GM19324 (cell line): ENCODE results near the gene SLC8A1.

Experiments
- ATAC-seq: cut with Tn5 transposase; IDR thresholded peaks from one replicate; pipeline ENCODE4 v1.9.1; 2021; ENCODE audit warnings: mild to moderate bottlenecking, moderate library complexity; ENCODE audit not compliant: unreplicated experiment, low FRiP score

Gene SLC8A1

GRCh38 chr2:40451918-40452605, at the start of gene SLC8A1:
Gene SLC8A1 (minus strand): TSS chr2:40452090.
- no peak for ATAC-seq

- no peak for ATAC-seq
Observed at GRCh38 chr2:40499437-40499836, 47.5 kb upstream of the SLC8A1 start.

- no peak for ATAC-seq
Observed at GRCh38 chr2:40497251-40497859, 45.5 kb upstream of the SLC8A1 start.

GRCh38 chr2:40489678-40489960, 37.7 kb upstream of the SLC8A1 start:
- ATAC-seq: no peak

GRCh38 chr2:40488927-40489677, 37.2 kb upstream of the SLC8A1 start:
- ATAC-seq: no peak

GRCh38 chr2:40488101-40488601, 36.3 kb upstream of the SLC8A1 start:
- ATAC-seq: no peak

- no peak for ATAC-seq
Observed at GRCh38 chr2:40487602-40488001, 35.7 kb upstream of the SLC8A1 start.

GRCh38 chr2:40485854-40486253, 34.0 kb upstream of the SLC8A1 start:
- no peak for ATAC-seq

GRCh38 chr2:40485318-40485717, 33.4 kb upstream of the SLC8A1 start:
- ATAC-seq: no peak

GRCh38 chr2:40483549-40484243, 31.8 kb upstream of the SLC8A1 start:
- ATAC-seq: no peak

- ATAC-seq: no peak
Observed at GRCh38 chr2:40480596-40480995, 28.7 kb upstream of the SLC8A1 start.

GRCh38 chr2:40480073-40480472, 28.2 kb upstream of the SLC8A1 start:
- no peak for ATAC-seq

- ATAC-seq: no peak
Observed at GRCh38 chr2:40477361-40477760, 25.5 kb upstream of the SLC8A1 start.

- ATAC-seq: no peak
Observed at GRCh38 chr2:40476436-40476835, 24.5 kb upstream of the SLC8A1 start.

- ATAC-seq: no peak
Observed at GRCh38 chr2:40474306-40474705, 22.4 kb upstream of the SLC8A1 start.

GRCh38 chr2:40471866-40472265, 20.0 kb upstream of the SLC8A1 start:
- ATAC-seq: no peak

GRCh38 chr2:40470822-40471813, 19.2 kb upstream of the SLC8A1 start:
- no peak for ATAC-seq

GRCh38 chr2:40466935-40467572, 15.2 kb upstream of the SLC8A1 start:
- ATAC-seq: no peak

GRCh38 chr2:40466332-40466906, 14.5 kb upstream of the SLC8A1 start:
- no peak for ATAC-seq
